H9 (cell line): Measurements from ENCODE around the gene SYNE2. TPM values are rescaled to one million over a fixed set of nuclear protein-coding genes. Genes with fewer than 3 reads are reported as not detected.

Source experiments
- DNase-seq: peaks from one replicate; pipeline ENCODE4 v3.0.0-alpha.2; 2017
- H2AFZ ChIP-seq: one replicate; pipeline ENCODE4 v1.6.1; 2013; ENCODE audit warnings: mild to moderate bottlenecking, low read length, control low read depth, moderate library complexity
- H2AK5ac ChIP-seq: 2 replicates; pipeline ENCODE4 v1.6.1; 2013; ENCODE audit warnings: low read length, control low read depth, mixed read lengths; ENCODE audit not compliant: insufficient read length
- H2BK120ac ChIP-seq: one replicate; pipeline ENCODE4 v1.6.1; 2013; ENCODE audit warnings: low read depth, mild to moderate bottlenecking, low read length, control low read depth, inconsistent platforms; ENCODE audit not compliant: poor library complexity, severe bottlenecking
- H2BK12ac ChIP-seq: 2 replicates; pipeline ENCODE4 v1.6.1; 2013; ENCODE audit warnings: low read length, control low read depth, mixed read lengths, low read depth; ENCODE audit not compliant: insufficient read length
- H2BK15ac ChIP-seq: 2 replicates; pipeline ENCODE4 v1.6.1; 2013; ENCODE audit warnings: low read depth, low read length, control low read depth
- H2BK20ac ChIP-seq: one replicate; pipeline ENCODE4 v1.6.1; 2013; ENCODE audit warnings: low read depth, mild to moderate bottlenecking, low read length, control low read depth, inconsistent platforms; ENCODE audit not compliant: poor library complexity, severe bottlenecking
- H2BK5ac ChIP-seq: 2 replicates; pipeline ENCODE4 v1.6.1; 2013; ENCODE audit warnings: low read length, control low read depth, mixed read lengths; ENCODE audit not compliant: insufficient read length
- H3K14ac ChIP-seq: 2 replicates; pipeline ENCODE4 v1.6.1; 2013; ENCODE audit warnings: low read length, control low read depth; ENCODE audit not compliant: insufficient read depth
- H3K18ac ChIP-seq: 2 replicates; pipeline ENCODE4 v1.6.1; 2013; ENCODE audit warnings: low read depth, mild to moderate bottlenecking, mixed read lengths, low read length, control low read depth; ENCODE audit not compliant: insufficient read length
- H3K23ac ChIP-seq: 2 replicates; pipeline ENCODE4 v1.6.1; 2013; ENCODE audit warnings: low read length, control low read depth, mixed read lengths, low read depth; ENCODE audit not compliant: insufficient read length
- H3K23me2 ChIP-seq: 2 replicates; pipeline ENCODE4 v1.6.1; 2013; ENCODE audit warnings: low read depth, mild to moderate bottlenecking, mixed read lengths, low read length, control low read depth; ENCODE audit not compliant: insufficient read length, poor library complexity, severe bottlenecking
- H3K27ac ChIP-seq: 2 replicates; pipeline ENCODE4 v1.5.1; 2013; ENCODE audit warnings: low read length, control low read depth, mixed read lengths, low read depth; ENCODE audit not compliant: insufficient read length
- H3K27me3 ChIP-seq: 2 replicates; pipeline ENCODE4 v1.6.1; 2013; ENCODE audit warnings: low read length, control low read depth, inconsistent platforms; ENCODE audit not compliant: insufficient read depth
- H3K4ac ChIP-seq: 2 replicates; pipeline ENCODE4 v1.6.1; 2013; ENCODE audit warnings: low read depth, mild to moderate bottlenecking, control low read depth, inconsistent platforms, low read length, moderate library complexity
- H3K4me1 ChIP-seq: 2 replicates; pipeline ENCODE4 v1.6.1; 2013; ENCODE audit warnings: low read length, control low read depth, inconsistent platforms; ENCODE audit not compliant: insufficient read depth
- H3K4me2 ChIP-seq: 2 replicates; pipeline ENCODE4 v1.6.1; 2013; ENCODE audit warnings: low read length, control low read depth, mixed read lengths; ENCODE audit not compliant: insufficient read length, insufficient read depth
- H3K56ac ChIP-seq: 2 replicates; pipeline ENCODE4 v1.6.1; 2013; ENCODE audit warnings: low read depth, mild to moderate bottlenecking, mixed read lengths, low read length, control low read depth; ENCODE audit not compliant: insufficient read length
- H3K79me1 ChIP-seq: 2 replicates; pipeline ENCODE4 v1.6.1; 2013; ENCODE audit warnings: low read depth, mild to moderate bottlenecking, moderate library complexity, low read length, control low read depth, inconsistent platforms; ENCODE audit not compliant: insufficient read depth, poor library complexity, severe bottlenecking
- H3K79me2 ChIP-seq: 2 replicates; pipeline ENCODE4 v1.6.1; 2013; ENCODE audit warnings: low read length, control low read depth, inconsistent platforms; ENCODE audit not compliant: insufficient read depth
- H3K9ac ChIP-seq: 2 replicates; pipeline ENCODE4 v1.6.1; 2013; ENCODE audit warnings: low read length, control low read depth, mixed read lengths; ENCODE audit not compliant: insufficient read length; ENCODE audit errors: extremely low read depth
- H3K9me3 ChIP-seq: one replicate; pipeline ENCODE4 v1.6.1; 2013; ENCODE audit warnings: low read depth, low read length, inconsistent platforms; ENCODE audit not compliant: control insufficient read depth
- H3T11ph ChIP-seq: one replicate; pipeline ENCODE4 v1.6.1; 2013; ENCODE audit warnings: mild to moderate bottlenecking, low read length, control low read depth, inconsistent platforms
- H4K20me1 ChIP-seq: one replicate; pipeline ENCODE4 v1.6.1; 2013; ENCODE audit not compliant: control insufficient read depth, insufficient read length, insufficient read depth
- H4K5ac ChIP-seq: 2 replicates; pipeline ENCODE4 v1.6.1; 2013; ENCODE audit warnings: low read depth, mild to moderate bottlenecking, mixed read lengths, low read length, control low read depth; ENCODE audit not compliant: insufficient read length
- H4K8ac ChIP-seq: replicated peaks from 2 replicates; pipeline ENCODE4 v1.6.1; 2013; ENCODE audit warnings: low read length, control low read depth, mixed read lengths, low read depth; ENCODE audit not compliant: insufficient read length
- H4K91ac ChIP-seq: 2 replicates; pipeline ENCODE4 v1.6.1; 2013; ENCODE audit warnings: low read depth, mild to moderate bottlenecking, moderate library complexity, mixed read lengths, low read length, control low read depth; ENCODE audit not compliant: insufficient read length
- H3K27ac Mint-ChIP-seq, 3 experiments: 2 replicates in 2 of 3; 3 replicates in 1 of 3; pipeline ENCODE4 v1.8.0; 2020 to 2021; ENCODE audit warnings: mixed read lengths in 3 of 3, mild to moderate bottlenecking in 1 of 3, moderate library complexity in 1 of 3
- H3K27me3 Mint-ChIP-seq: 2 replicates; pipeline ENCODE4 v1.8.0; 2021; ENCODE audit warnings: low read depth, mild to moderate bottlenecking, moderate library complexity, mixed read lengths
- H3K36me3 Mint-ChIP-seq, 3 experiments: 2 replicates in 2 of 3; 3 replicates in 1 of 3; pipeline ENCODE4 v1.8.0; 2020 to 2021; ENCODE audit warnings: low read depth in 3 of 3, mixed read lengths in 3 of 3; ENCODE audit not compliant: insufficient read depth in 1 of 3
- H3K4me1 Mint-ChIP-seq, 2 experiments: 2 replicates each; pipeline ENCODE4 v1.8.0; 2020; ENCODE audit warnings: mixed read lengths in 2 of 2
- H3K4me3 Mint-ChIP-seq, 2 experiments: 2 replicates in 1 of 2; 3 replicates in 1 of 2; pipeline ENCODE4 v1.8.0; 2020 to 2021; ENCODE audit warnings: mild to moderate bottlenecking in 2 of 2, mixed read lengths in 2 of 2, moderate library complexity in 1 of 2
- H3K9me3 Mint-ChIP-seq, 2 experiments: 2 replicates in 1 of 2; 3 replicates in 1 of 2; pipeline ENCODE4 v1.8.0; 2020; ENCODE audit warnings: mild to moderate bottlenecking in 2 of 2, mixed read lengths in 2 of 2, moderate library complexity in 1 of 2
- CTCF ChIP-seq: fragments of 200-600 bp; sonication (generic); conservative IDR thresholded peaks from 3 replicates; pipeline ENCODE4 v1.8.0; 2021; ENCODE audit warnings: antibody characterized with exemption, mild to moderate bottlenecking
- WGBS: extraction: QIAGEN DNeasy Blood & Tissue Kit; methylation state at CpG from one replicate; pipeline ENCODE4 v1.1.7; 2013; ENCODE audit warnings: missing lambda C conversion rate, low lambda C conversion rate, mixed read lengths; ENCODE audit not compliant: insufficient read length; ENCODE audit errors: extremely low coverage; 5-methylcytosine and 5-hydroxymethylcytosine counted together
- total RNA-seq: library from RNA; stranded (reverse); gene quantifications from 2 replicates; pipeline ENCODE4 v1.2.1, GENCODE V29; 2021

The SYNE2 gene
- total RNA-seq, 1 experiment from 2014 or later, result 43.3 TPM

- H2BK12ac ChIP-seq, result no peak overlapping the region
- no CpG with 5 or more reads among the region's 1 CpG for WGBS
- H4K20me1 ChIP-seq, result no peaks in the 10 kb centered on the region
- no peak for DNase-seq
- H4K8ac ChIP-seq, result no peak overlapping the region
- no peak overlapping the region for H3K56ac ChIP-seq
- no peak overlapping the region for H2BK120ac ChIP-seq
- Mint-ChIP-seq H3K9me3 (peaks cover 24 to 26% of the 10 kb centered on the region in 2 experiments), H3K27ac (no peak overlapping the region), H3K4me1 (peaks cover 29 to 33% of the 10 kb centered on the region in 2 experiments), H3K4me3 (no peak overlapping the region), H3K27me3 (no peaks in the 10 kb centered on the region), H3K36me3 (peaks cover 30 to 59% (median 45%) of the 10 kb centered on the region in 3 experiments)
- H3K79me1 ChIP-seq, result no peaks in the 10 kb centered on the region
- no peak overlapping the region for H2BK15ac ChIP-seq
- H3K4ac ChIP-seq, result no peak overlapping the region
- no peaks in the 10 kb centered on the region for H3K27me3 ChIP-seq
- H3K14ac ChIP-seq, result no peak overlapping the region
- H2BK5ac ChIP-seq, result no peak overlapping the region
- H3K9me3 ChIP-seq, result no peaks in the 10 kb centered on the region
- no peak overlapping the region for H3K27ac ChIP-seq
- H3K4me1 ChIP-seq, result peaks cover 6% of the 10 kb centered on the region; the same call in 1 of the 2 replicates
- H3K18ac ChIP-seq, result no peak overlapping the region
- H4K91ac ChIP-seq, result no peak overlapping the region
- no peak overlapping the region for H3K23ac ChIP-seq
- H2AFZ ChIP-seq, result no peak overlapping the region
- H3K4me2 ChIP-seq, result no peak overlapping the region
- no peak overlapping the region for H3T11ph ChIP-seq
- H4K5ac ChIP-seq, result no peak overlapping the region
- H3K79me2 ChIP-seq, result no peaks in the 10 kb centered on the region
- H3K23me2 ChIP-seq, result no peaks in the 10 kb centered on the region
- no peak overlapping the region for H2BK20ac ChIP-seq
- no peak for TF ChIP-seq CTCF
- H2AK5ac ChIP-seq, result no peak overlapping the region
- H3K9ac ChIP-seq, result no peak overlapping the region
Observed at GRCh38 chr14:64185184-64185583, 332.4 kb downstream of the SYNE2 start.
